ENCODE results near the gene COL23A1.
"Not testable (repeated sequence)": the region's sequence is repeated elsewhere in the genome, so short reads cannot be mapped to it uniquely, and the experiment has no call there.

COL23A1 gene

GRCh38 chr5:178274781-178275537, 315.2 kb downstream of the COL23A1 start:
- no peak for DNase-seq

DNA sequence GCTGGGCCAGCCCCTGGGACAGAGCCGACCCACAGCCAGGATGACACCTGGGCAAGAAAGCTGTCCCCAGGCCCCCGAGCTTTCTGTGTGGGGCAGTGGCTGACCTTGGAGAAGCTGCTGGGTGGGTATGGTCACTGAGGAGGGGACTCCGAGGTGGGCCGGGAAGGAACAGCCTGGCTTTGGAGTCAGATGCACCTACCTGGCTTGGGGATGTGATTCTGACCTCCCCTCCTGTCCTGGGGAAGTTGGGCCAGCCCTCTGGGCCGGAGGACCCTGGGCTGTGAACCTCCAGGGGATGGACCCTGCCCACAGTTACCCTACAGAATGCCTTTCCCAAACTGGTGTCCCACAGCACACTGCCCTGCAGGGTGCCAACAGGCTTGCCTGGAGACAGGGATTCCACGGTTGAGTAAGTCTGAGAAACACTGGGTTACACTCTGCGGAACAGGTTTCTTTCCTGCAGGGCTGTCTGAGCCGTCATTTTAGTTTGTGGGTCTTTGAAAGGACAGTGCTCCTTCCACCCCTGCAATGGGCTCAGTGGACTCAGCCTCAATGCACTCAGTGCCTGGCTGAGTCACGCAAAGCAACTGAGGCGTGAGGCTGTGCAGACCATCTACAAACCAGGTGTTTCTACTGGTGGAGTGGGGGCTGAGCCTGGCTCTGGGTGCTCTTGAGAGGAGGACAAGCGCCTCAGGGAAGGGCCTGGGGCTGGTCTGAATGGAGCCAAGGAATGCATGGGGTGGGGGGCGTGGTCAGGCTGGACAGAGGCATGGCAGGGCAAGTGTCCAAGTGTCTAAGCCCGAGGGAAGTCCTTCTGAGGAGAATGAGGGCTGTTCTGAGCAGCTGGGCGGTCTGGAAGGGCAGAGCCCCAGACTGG, 316.3 kb downstream of the COL23A1 start:
- no peak for DNase-seq

DNA sequence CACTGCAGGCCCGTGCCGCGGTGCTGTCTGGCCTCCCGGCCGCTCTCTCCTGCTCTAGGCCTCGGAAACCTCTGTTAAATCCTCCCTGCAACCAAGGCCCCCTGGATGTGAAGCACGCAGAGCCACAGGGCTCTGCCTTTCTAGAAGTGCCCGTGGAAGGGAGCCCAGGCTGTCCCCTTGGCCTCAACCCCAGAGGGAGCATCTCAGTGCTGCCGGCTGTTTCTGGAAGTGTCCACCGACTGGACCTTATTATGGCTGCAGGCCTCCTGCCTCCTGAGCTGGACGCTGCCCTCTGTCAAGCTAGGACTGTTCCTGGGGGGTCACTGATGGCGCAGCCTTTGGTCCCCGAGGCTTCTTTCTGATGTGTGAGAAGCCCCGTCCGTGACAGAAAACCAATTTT, 317.2 kb downstream of the COL23A1 start:
- DNase-seq: no peak

DNA sequence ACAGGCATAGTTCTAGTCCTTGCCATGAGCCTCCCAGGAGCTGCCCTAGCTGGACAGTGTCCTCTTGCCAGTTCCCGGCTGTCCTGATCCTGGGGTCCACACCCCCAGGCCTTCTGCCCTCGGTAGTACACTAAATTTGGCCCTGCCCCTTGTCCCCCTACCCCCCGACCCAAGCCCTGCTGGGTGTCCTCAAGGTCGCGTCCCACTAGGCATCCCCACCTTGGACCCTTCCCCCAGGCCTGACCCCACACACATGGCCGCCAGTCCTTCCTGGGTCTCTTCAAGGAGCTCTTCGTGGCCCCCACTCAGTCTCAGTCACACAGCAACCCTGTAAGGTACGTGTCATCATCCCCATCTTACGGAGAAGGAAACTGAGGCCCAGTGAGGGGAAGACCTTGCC, 317.6 kb downstream of the COL23A1 start:
- no peak for DNase-seq

DNA sequence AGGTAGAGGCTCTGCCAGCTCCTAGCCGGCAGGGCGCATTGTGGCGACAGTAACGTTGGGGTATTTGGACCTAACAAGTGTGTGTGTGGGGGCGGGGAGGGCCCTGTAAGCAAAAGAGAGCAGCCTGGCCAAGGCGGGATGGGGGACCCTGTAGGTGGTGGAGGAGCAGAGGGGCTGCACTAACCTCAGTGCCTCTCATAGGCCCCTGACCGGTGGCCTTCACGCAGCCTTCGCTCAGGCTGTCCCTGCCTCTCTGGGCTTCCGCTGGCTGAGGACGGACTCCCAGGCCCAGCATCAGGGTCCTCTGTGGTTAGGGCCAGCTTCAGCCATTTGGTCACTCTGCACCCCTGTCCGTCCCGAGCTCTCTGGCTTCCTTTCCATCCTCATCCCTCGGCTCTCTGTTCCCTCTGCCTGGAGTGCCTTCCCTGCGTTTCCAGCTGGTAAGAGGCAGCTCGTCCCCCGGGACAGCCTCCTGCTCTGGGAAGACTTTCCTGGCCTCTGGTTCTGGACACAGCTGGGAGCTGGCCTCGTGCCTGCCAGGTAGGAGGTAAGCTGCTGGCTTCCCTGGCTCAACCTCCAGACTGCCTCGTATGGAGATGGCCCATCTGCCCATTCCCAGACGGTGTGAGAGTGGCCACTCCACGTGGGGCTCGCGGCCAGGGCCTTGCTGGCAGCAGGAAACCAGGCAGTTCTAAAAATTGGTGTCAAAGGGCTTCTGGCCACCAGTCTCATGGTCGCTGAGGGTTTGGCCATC, 318.3 kb downstream of the COL23A1 start:
- DNase-seq: no peak

- DNase-seq: no peak
Observed at GRCh38 chr5:178271231-178271630, 319.0 kb downstream of the COL23A1 start.

- no peak for DNase-seq
Observed at GRCh38 chr5:178269499-178269898, 320.7 kb downstream of the COL23A1 start.

GRCh38 chr5:178267876-178268275, 322.3 kb downstream of the COL23A1 start:
- DNase-seq: no peak

DNA sequence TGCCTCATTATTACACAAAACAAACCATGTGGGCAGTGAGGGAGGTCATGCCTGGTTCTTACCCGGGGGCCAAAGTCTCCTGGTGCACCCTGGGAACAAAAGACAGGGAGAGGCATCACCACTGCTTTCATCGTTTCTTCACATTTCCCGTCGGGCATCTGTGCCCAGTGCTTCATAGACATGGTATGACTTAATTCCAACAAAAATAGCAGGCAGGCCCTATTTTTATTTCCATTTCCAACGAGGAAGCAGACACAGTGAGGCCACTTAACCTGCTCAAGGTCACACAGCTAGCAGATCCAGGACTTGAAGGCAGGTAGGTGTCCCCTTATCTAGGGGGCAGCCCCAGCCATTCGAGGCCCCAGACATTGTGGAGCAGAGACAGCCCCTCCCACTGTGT, 322.9 kb downstream of the COL23A1 start:
- no peak for DNase-seq

DNA sequence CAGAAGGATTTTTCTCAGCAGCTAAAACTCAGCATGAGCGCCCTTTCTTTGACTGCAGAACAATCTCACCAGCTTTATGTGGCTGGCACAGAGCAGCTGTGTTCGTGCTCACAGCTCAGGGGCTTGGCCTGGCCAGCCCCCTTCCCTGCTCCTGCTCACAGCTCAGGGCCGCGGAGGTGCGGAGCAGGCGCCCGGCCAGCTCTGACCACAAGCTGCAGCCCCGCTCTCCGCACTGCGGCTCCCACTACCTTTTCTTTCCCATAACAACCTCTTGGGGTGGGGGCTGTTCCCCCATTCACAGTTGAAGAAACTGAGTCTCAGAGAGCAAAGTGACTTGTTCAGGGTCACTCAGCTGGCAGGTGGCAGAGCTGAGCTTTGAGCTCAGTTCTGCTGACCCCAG, 323.6 kb downstream of the COL23A1 start:
- no peak for DNase-seq

GRCh38 chr5:178265746-178266145, 324.4 kb downstream of the COL23A1 start:
- DNase-seq: no peak

GRCh38 chr5:178264044-178264443, 326.1 kb downstream of the COL23A1 start:
- DNase-seq: no peak

DNA sequence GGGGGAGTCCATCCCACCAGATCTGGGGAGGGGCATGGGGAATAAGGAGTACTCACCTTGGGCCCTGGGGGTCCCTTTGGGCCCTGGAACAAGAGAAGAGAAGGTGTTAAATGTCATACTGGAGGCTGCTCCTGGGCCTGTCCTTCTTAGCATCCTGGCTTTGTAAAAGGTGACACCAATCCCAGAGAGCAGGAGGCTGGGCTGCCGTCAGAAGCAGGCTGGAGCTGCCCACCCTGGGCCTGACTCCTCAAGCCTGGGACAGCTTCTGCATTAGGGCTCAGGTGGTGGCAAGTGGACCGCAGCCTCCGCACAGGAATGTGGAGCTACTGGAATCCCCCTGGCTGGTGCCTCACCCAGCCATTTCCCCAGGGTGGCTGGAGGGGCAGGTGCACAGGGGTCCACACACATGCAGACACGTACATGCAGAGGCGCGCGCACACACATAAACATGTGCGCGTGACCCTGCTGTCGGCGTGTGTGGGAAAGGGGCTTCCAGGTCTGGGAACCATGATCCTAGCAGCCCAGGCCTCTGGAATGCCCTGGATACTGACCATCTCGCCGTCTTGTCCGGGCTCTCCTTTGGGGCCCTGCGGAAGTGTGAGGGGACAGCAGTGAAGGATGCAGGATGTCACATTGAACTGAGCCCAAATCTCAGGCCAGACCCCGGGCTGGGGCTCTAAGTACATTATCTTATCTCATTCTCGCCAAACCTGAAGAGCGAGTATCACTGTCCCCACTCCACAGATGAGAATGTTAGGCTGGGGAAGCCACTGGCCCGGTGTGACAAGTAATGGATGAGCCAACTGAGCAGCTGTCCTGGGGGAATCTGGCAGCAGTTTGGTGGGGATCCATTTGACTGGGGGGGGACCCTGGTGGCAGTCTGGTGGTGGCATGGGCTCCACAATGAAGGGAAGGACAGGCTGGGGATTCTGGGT, 328.3 kb downstream of the COL23A1 start:
- DNase-seq: no peak

DNA sequence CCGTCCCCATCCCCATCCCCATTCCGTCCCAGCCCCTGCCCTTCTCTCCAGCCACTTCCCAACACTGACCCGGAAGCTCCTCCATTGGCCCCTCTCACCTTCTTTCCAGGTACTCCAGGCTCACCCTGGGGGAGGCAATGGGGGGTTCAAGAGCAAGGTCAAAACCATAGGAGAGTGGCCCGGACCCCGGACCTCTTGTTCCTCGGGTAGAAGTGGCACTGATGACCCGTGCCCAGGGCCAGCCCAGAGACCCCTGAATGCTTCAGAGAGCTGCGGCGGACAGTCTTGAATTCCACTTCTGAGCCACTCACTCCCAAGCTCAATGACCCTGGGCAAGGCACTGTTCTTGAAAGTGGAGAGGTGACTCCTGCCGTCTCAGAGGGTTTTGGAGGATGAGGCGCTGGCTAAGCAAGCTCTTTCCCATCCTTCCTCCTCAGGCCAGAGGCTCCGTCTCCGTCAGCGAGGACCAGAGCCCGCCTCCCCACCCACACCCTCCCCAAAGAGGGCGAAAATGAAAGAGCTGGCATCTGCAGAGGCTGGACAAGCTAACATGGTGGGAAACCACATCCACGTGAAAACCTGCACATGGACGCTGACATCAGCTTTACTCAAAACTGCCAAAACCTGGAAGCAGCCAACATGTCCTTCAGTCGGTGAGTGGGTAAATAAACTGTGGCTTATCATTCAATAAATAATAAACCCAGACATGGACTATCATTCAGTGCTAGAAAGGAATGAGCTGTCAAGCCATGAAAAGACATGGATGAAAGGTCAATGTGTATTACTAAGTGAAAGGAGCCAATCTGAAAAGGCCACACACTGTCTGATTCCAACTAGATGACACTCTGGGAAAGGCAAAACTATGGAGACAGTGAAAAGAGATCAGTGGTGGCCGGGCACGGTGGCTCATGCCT, 330.3 kb downstream of the COL23A1 start:
- no peak for DNase-seq

DNA sequence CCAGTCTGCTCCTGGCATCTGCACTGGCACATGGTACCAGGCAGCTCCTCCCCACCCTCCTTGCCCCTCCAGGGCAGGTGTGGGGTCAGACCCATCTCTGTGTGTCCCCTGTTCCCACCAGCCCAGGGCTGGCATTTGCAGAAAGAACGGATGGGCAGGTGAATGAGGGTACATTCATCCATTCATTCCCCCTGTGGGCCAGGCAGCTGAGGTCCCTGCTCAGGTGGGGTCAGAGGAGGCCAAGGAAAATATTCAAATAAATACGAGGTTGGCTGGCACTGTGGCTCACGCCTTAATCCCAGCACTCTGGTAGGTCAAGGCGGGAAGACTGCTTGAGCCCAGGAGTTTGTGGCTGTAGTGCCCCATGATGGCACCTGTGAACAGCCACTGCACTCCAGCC, 332.5 kb downstream of the COL23A1 start:
- DNase-seq: no peak

GRCh38 chr5:178256746-178257145, 333.4 kb downstream of the COL23A1 start:
- no peak for DNase-seq

GRCh38 chr5:178253632-178254031, 336.6 kb downstream of the COL23A1 start:
- not testable (repeated sequence) for DNase-seq

DNA sequence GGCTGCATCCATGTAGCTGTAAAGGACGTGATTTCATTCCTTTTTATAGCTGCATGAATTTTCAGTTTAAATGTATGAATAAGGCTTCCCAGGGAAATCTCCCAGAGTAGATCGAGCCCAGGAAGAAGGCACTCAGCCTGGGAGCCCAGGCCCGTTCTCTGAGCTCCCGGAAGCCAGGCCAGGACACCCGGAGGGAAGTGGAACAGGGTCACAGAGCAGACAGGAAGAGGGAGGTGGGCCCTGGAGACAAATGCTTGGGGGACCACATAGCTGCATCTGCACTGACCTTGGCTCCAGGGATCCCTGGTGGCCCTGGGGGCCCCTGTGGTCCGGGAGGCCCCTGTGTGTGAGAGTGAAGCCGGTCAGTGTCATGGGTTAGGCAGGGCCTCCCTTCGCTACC, 337.9 kb downstream of the COL23A1 start:
- DNase-seq: no peak

DNA sequence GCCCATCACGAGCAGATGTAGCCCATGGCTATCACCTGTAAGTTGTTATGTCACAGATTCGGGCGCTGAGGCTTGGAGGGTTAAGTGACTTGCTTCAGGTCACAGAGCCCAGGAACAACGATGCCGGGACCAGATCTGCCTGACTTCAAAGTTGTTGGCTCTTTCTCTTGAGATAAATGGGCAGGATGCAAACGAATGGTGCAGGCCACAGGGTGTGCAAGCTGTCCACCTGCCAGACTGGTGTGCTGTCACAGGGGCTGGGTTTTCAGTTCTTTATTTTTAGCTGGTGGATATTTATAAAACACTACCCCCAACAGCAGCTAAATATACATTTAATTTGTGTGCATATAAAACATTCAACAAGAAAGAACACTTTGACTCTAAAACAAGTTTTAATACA, 339.9 kb downstream of the COL23A1 start:
- DNase-seq: no peak

DNA sequence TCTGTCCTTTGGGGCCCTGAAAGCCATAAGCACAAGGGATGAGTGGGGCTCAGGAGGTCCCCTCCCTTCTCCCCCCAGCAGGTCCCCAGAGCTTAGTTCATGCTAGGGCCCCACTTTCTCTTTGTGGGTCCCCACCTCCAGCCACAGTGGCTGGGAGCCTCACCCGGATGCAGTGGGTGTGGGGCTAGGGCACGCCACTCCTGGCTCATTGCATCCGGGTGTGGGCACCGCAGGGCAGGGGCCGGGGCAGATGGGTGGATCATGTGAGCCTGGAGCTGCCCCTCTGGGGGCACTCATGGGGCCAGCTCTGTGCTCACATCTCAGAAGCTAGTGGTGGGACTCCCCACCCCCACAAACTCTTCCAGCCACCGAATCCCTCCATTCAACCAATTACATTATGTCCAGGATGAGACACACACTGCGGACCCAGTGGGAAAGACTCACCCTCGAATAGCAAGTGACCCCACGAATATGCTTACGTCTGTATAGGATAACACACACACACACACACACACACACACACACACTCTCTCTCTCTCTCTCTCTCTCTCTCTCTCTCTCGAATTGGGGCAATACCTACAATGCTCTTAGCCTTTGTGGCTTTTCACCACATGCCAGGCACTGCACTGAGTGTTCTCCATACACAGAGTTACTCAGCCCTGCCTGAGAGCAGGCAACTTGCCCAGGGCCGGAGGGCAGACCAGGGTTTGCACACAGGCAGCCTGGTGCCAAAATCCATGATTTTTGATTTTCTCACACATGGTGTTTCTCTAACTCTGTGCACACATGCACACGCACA, 340.8 kb downstream of the COL23A1 start:
- DNase-seq: no peak
